Fibroblast of lung (primary cell): ENCODE results near the gene TTC21B.

Source experiments
- EZH2 ChIP-seq: IDR thresholded peaks from 2 replicates; pipeline ENCODE4 v1.5.1; 2012; ENCODE audit warnings: low read length, control low read depth, mild to moderate bottlenecking; ENCODE audit errors: missing control alignments
- TF ChIP-seq, protein P1 (sequence below), 2 donors: IDR thresholded peaks in 1 of 2; conservative IDR thresholded peaks in 1 of 2; 1 replicate in 1 of 2; 2 replicates in 1 of 2; pipeline ENCODE4 v1.5.1; 2011 to 2012; ENCODE audit warnings: low read length in 2 of 2, control low read depth in 1 of 2, inconsistent platforms in 1 of 2, low read depth in 1 of 2, mild to moderate bottlenecking in 1 of 2

DNA sequence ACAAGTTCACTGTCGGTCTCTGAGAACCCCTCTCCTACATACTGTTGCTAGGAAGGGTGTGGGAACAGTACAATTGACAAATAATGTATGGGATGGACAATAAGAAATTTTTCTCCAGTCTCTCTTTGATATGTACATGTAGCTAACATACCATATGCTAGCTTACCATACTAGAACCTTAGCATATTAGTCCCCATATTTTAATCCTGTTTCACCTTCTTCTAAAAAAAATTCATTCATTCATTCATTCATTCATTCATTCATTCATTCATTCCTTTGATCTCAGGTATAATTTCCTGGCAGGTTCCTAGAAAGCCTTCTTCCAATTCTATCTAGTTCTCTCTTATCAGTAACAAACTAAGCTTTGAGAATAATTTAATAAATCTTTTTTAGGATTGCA, 62.2 kb downstream of the TTC21B start:
- TF ChIP-seq, protein P1, sequence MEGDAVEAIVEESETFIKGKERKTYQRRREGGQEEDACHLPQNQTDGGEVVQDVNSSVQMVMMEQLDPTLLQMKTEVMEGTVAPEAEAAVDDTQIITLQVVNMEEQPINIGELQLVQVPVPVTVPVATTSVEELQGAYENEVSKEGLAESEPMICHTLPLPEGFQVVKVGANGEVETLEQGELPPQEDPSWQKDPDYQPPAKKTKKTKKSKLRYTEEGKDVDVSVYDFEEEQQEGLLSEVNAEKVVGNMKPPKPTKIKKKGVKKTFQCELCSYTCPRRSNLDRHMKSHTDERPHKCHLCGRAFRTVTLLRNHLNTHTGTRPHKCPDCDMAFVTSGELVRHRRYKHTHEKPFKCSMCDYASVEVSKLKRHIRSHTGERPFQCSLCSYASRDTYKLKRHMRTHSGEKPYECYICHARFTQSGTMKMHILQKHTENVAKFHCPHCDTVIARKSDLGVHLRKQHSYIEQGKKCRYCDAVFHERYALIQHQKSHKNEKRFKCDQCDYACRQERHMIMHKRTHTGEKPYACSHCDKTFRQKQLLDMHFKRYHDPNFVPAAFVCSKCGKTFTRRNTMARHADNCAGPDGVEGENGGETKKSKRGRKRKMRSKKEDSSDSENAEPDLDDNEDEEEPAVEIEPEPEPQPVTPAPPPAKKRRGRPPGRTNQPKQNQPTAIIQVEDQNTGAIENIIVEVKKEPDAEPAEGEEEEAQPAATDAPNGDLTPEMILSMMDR (conservative IDR thresholded peaks at IDR 0.05 in 1 of 2, IDR thresholded peaks at IDR 0.05 in 1 of 2; ENCODE audit: low read depth in 1 of 2, low read length in 2 of 2) = no peak
- no peak for TF ChIP-seq EZH2
